Measurements from ENCODE around the gene HEG1. TPM values are rescaled to one million over a fixed set of nuclear protein-coding genes. Genes with fewer than 3 reads are reported as not detected.
A peak's percentile ranks its signal among the peaks of the same experiment; 100 is the strongest.
"Not testable (repeated sequence)": the region's sequence is repeated elsewhere in the genome, so short reads cannot be mapped to it uniquely, and the experiment has no call there.

Gene HEG1, protein sequence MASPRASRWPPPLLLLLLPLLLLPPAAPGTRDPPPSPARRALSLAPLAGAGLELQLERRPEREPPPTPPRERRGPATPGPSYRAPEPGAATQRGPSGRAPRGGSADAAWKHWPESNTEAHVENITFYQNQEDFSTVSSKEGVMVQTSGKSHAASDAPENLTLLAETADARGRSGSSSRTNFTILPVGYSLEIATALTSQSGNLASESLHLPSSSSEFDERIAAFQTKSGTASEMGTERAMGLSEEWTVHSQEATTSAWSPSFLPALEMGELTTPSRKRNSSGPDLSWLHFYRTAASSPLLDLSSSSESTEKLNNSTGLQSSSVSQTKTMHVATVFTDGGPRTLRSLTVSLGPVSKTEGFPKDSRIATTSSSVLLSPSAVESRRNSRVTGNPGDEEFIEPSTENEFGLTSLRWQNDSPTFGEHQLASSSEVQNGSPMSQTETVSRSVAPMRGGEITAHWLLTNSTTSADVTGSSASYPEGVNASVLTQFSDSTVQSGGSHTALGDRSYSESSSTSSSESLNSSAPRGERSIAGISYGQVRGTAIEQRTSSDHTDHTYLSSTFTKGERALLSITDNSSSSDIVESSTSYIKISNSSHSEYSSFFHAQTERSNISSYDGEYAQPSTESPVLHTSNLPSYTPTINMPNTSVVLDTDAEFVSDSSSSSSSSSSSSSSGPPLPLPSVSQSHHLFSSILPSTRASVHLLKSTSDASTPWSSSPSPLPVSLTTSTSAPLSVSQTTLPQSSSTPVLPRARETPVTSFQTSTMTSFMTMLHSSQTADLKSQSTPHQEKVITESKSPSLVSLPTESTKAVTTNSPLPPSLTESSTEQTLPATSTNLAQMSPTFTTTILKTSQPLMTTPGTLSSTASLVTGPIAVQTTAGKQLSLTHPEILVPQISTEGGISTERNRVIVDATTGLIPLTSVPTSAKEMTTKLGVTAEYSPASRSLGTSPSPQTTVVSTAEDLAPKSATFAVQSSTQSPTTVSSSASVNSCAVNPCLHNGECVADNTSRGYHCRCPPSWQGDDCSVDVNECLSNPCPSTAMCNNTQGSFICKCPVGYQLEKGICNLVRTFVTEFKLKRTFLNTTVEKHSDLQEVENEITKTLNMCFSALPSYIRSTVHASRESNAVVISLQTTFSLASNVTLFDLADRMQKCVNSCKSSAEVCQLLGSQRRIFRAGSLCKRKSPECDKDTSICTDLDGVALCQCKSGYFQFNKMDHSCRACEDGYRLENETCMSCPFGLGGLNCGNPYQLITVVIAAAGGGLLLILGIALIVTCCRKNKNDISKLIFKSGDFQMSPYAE (N-terminal part only)
- total RNA-seq (2014; rRNA removed; shearing (Covaris generic); ENCODE audit: low replicate concordance) = 75.1 and 105 TPM in 2 replicates

DNA sequence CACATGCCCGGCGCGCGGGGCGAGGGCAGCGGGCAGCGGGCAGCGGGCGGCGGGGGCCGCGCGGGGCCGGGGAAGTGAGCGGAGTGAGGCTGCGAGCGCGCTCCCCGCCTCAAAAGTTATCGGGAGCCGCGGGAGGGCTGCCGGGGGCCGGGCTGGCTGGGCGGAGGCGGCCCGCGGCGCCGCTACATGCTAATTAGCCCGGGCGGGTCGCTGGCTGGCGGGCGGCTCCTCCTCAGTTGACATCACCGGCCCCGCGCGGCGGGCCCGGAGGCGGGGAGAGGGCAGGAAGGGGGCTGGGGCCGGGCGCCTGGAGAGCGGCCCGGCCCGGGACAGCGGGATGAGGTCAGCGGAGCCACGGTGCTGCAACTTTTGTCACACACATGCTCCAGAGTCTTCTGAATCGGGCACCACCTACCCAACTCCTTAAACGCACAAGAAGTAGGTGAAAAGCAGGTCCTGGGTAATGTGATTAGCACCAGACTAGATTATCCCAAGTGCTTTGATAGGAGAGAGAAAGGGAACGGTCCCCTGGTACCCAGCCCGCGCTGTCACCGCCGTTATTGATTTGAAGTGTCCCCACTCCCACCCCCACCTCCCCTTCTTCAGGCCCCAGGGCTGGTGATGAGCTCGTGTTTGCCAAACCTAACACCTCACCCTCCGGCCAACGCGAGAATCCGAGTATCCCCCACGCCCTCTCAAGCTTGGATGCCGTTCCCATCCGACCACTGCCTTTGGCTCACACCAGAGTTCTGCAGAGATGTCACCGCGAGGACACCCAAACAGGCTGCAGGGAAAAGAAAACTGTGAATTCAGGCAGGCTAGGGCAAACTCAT, at the start of gene HEG1:
Gene HEG1, minus strand, starts transcription at position 85 of the 833 bp plus-strand sequence. CDS start 107 bp downstream, outside the sequence.
- Histone ChIP-seq H3K9me3 (no peaks in the 10 kb centered on the region), H3K27me3 (no peaks in the 10 kb centered on the region), H3K4me3 (peak within 1 kb of the TSS; percentile 82), H3K36me3 (peaks cover 27% of the 10 kb centered on the region)
- peak; percentile 95 for DNase-seq

DNA sequence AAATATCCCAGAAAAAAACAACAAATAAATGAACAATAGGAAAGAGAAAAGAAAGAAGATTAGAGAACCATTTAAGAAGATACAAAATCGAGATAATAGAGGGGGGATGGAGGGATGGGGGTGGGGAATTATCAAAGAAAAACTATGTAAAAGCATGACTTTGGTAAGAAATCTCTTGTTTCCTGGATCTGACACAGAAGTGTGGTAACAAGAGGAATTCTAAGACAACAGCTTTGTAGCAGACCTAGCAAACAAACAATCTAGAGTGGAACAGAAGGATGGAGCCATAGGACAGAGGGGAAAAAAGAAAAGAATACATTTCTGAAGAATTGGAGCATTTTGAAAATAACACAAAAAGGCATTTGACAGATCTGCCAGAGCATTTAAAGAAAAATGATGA, 49.3 kb upstream of the HEG1 start:
- H3K4me3 ChIP-seq = no peak overlapping the region
- H3K36me3 ChIP-seq = peaks cover 27% of the 10 kb centered on the region

DNA sequence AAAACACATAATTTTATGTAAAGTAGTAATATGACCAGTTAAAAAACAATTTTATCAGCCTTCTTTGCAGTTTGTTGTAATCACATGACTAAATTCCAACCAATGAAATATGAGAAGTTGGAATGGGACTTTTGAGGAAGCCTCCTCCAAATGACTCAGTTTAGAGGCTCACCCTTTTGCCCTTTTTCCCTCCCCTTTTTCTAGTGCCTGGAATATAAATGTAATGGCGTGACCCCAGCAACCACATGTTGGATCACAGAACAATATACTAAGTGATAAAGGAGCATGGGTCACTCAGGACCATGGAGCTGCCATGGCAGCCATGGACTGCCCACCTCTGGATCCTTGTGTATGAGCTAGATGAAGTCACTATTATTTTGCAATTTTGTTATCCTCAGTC, 48.8 kb upstream of the HEG1 start:
- peaks cover 31% of the 10 kb centered on the region for H3K36me3 ChIP-seq
- peaks cover 13% of the 10 kb centered on the region for H3K9me3 ChIP-seq
- no peaks in the 10 kb centered on the region for H3K27me3 ChIP-seq
- H3K4me3 ChIP-seq = no peak overlapping the region
- no peak for DNase-seq

More for the DNA sequence above, 49.3 kb upstream of the HEG1 start:
- Histone ChIP-seq H3K27me3 (no peaks in the 10 kb centered on the region), H3K9me3 (peaks cover 13% of the 10 kb centered on the region)
- DNase-seq = no peak

DNA sequence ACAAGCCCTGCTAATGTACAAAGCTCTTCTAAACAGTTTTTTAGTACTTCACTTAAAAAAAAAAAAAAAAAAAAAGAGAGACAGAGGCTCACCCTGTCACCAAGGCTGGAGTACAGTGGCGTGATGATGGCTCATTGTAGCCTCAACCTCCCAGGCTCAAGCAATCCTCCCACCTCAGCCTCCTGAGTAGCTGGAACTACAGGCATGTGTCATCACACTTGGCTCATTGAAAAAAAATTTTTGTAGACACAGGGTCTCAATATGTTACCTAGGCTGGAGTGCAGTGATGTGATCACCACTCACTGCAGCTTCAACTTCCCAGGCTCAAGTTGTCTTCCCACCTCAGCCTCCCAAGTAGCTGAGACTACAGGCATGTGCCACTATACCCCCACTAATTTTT, 47.6 kb upstream of the HEG1 start:
- H3K4me3 ChIP-seq = no peak overlapping the region
- peaks cover 15% of the 10 kb centered on the region for H3K9me3 ChIP-seq
- DNase-seq = no peak
- no peaks in the 10 kb centered on the region for H3K27me3 ChIP-seq
- peaks cover 42% of the 10 kb centered on the region for H3K36me3 ChIP-seq

DNA sequence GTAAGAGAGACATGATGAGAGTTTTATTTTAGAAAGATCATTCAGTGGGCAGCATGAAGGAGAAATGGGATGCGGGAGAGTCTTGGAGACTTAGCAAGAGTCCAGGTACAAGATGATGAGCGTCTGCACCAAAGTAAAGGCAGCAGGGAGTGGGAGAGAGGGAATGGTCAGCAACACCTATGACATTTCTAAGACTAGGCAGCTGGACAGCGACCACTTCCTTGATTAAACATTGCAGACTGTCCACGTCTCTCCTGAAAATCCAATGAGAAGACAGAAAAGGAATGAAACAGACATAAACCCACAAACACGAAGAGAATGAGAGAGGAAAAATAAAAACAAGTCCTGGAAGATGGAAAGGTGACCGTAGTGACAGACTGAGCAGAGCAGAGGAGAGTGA, 46.7 kb upstream of the HEG1 start:
- DNase-seq = no peak
- peaks cover 15% of the 10 kb centered on the region for H3K9me3 ChIP-seq
- H3K4me3 ChIP-seq = no peak overlapping the region
- no peaks in the 10 kb centered on the region for H3K27me3 ChIP-seq
- H3K36me3 ChIP-seq = peaks cover 44% of the 10 kb centered on the region

DNA sequence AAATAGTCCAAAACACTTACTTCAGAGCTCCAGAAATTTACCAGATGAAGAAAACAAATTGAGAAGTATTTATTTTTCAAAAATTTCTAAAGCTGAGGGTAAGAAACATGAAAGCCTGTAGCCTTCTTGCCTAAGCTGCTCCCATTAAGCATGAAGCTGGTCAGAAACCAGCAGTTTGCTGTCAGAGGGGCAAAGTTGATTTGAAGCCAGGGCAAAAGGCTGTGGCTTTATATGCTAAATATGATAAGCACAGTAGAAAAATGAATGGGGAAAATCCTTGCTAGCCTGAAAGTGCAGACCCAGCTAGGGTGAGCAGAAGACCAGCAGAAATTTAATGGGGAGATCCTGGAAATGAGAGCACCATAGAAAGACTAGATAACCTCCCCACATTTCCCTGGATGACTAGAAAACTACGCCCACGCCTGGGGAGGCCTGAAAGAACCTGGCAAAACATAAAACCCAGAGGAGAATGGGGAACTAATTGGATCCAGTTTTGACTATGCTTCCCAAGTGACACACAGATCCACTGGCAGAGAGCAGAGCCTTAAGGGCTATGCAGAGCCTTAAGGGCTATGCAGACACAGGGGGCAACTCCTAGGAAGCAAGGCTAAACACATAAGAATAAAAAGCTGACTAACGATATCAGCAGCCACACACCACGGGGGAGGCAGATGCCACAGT, 43.0 kb upstream of the HEG1 start:
- peaks cover 41% of the 10 kb centered on the region for H3K36me3 ChIP-seq
- peaks cover 5% of the 10 kb centered on the region for H3K9me3 ChIP-seq
- DNase-seq = no peak
- H3K4me3 ChIP-seq = no peak overlapping the region
- no peaks in the 10 kb centered on the region for H3K27me3 ChIP-seq

DNA sequence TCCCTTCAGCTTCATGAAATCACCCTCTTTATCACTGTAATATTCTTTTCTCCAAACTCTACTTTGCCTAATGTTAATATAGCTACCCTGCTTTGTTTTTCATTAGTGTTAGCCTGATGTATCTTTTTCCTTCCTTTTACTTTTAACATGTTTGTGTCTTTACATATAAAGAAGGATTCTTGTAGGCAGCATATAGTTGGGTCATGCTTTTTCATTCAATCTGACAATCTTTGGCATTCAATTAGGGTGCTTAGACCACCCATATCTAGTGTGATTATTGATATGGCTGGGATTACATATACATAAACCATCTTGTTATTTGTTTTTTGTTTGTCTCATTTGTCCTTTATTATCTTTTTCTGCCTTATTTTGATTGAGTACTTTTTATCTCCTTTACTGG, 34.9 kb upstream of the HEG1 start:
- Histone ChIP-seq H3K9me3 (peaks cover 15% of the 10 kb centered on the region), H3K4me3 (no peak overlapping the region), H3K36me3 (peaks cover 40% of the 10 kb centered on the region), H3K27me3 (no peaks in the 10 kb centered on the region)
- DNase-seq = no peak

DNA sequence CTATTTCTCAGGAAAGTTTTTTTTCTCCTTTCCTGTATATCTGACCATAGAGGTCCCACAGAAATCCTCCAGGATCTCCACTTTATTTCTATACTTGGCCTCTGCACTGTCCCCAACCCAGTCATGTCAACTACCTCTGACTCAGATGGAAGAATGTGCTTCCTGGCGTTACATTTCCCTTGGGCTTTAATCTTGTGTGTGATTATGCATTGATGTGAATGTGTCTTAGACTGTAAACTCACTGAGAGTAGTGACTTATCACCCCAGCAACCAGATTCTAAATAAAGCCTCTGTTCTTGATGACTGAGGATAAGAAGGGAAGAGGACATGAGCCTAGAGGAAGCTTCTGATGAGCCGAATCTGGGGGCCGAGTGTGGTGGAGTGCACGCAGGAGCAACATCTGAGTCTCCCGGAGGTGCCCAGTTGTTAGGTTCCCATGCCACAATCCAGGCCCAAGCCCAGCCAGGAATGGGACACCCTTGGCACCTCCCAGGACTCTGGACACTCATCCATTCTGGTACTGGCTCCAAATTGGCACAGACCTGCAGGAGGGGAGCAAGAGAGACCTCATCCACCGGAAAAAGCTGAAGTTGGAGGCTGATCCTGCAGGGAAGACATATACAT, 32.1 kb upstream of the HEG1 start:
- Histone ChIP-seq H3K36me3 (peaks cover 29% of the 10 kb centered on the region), H3K4me3 (no peak overlapping the region), H3K27me3 (no peaks in the 10 kb centered on the region), H3K9me3 (peaks cover 12% of the 10 kb centered on the region)
- no peak for DNase-seq

DNA sequence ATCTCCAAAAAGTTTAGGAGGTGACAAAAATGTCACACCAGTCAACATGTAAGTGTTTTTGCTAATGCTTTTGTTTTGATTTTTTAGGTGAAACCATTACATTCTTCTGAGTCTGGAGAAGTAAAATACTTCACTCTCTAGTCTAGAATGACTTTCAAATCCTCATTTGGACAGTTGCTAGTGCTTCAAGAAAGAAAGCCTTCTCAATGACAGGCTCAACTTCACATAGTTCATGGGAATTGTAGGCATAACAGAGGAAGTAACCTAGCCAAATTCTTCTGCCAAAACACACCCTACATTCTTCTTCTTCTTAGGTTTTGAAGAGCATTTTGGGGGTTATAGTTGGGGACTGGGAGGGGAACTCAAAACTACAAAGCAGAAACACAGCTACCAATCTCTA, 29.4 kb upstream of the HEG1 start:
- no peaks in the 10 kb centered on the region for H3K27me3 ChIP-seq
- no peak overlapping the region for H3K4me3 ChIP-seq
- H3K9me3 ChIP-seq = peaks cover under 1% of the 10 kb centered on the region; the same call in 1 of the 2 replicates
- no peak for DNase-seq
- H3K36me3 ChIP-seq = peaks cover 21% of the 10 kb centered on the region

DNA sequence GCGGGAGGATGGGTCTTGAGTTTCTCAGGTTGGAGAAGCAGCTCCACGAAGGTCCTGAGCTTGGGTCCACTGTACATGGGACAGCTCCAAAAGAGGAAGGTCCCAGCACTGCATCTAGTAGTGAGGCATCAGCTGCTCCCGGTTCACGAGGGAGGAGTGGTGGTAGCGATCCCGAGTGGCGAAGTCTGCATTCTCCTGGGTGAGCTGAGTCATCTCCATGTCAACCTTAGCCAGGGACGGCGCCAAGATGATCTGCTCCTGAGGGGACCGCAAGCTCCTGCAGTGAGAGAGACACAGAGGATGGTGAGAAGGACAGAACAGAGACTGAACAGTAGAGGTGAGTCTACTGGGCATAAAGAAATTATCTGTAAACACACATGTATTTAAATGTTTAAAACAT, 28.0 kb upstream of the HEG1 start:
- peaks cover 26% of the 10 kb centered on the region for H3K36me3 ChIP-seq
- H3K9me3 ChIP-seq = no peaks in the 10 kb centered on the region
- DNase-seq = peak; percentile 26
- H3K27me3 ChIP-seq = no peaks in the 10 kb centered on the region
- no peak overlapping the region for H3K4me3 ChIP-seq

DNA sequence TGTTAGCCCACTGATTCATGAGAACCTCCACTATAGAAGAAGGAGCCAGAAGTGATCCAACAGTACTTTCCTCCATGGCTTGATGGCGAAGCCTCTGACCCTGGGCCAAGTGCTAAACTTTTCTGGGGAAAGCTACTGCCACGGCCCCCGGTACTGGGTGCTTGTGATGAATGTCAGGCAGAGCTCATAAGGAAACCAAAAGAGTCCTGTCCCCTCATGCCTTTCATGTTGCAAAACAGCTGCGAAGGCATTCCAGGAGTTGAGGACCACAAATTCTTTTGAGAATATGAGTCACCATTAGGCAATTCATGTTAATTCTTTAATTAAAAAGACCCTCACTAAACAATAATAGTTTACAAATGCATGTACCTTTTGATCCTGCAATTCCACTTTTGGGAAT, 26.5 kb upstream of the HEG1 start:
- not testable (repeated sequence) for H3K27me3 ChIP-seq, H3K9me3 ChIP-seq, DNase-seq, H3K4me3 ChIP-seq
- H3K36me3 ChIP-seq = peaks cover 26% of the 10 kb centered on the region

DNA sequence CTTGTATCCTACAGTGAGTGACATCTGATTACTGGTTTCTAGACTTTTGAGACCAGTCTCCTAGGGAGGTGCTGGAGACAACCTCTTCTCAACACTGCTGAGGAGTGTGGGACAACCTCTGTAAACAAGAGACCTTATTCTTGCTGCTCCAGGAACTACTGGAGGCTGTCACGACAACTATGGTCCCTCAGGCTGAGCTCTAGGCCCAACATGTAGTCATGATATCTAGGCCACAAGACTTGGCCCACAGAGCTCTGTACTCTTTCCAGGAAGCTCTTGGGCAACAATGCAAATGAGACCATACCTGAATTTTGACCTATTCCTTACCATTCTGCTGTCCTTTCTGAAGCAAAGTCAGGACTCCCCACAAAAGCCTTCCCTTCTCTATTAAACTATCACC, 24.3 kb upstream of the HEG1 start:
- H3K9me3 ChIP-seq = no peaks in the 10 kb centered on the region; the same call in 1 of the 2 replicates
- peaks cover 25% of the 10 kb centered on the region for H3K36me3 ChIP-seq
- H3K4me3 ChIP-seq = no peak overlapping the region
- H3K27me3 ChIP-seq = no peaks in the 10 kb centered on the region
- DNase-seq = no peak

DNA sequence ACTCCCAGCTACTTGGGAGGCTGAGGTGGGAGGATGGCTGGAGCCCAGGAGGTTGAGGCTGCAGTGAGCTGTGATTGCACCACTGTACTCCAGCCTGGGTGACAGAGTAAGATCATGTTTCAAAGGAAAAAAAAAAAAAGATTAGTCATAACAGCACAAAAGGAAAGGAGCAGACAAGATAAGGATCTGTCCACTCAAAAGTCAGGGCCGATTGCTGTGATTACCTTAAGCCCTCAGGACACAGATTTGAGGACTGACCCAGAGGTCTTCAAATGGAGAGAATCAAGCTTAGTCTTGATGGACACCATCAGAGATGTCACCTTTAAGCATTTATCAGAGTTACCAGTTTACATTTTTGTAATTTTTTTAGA, 23.9 kb upstream of the HEG1 start:
- no peak for DNase-seq
- H3K36me3 ChIP-seq = peaks cover 25% of the 10 kb centered on the region
- H3K27me3 ChIP-seq = no peaks in the 10 kb centered on the region
- H3K4me3 ChIP-seq = no peak overlapping the region
- no peaks in the 10 kb centered on the region; the same call in 1 of the 2 replicates for H3K9me3 ChIP-seq

DNA sequence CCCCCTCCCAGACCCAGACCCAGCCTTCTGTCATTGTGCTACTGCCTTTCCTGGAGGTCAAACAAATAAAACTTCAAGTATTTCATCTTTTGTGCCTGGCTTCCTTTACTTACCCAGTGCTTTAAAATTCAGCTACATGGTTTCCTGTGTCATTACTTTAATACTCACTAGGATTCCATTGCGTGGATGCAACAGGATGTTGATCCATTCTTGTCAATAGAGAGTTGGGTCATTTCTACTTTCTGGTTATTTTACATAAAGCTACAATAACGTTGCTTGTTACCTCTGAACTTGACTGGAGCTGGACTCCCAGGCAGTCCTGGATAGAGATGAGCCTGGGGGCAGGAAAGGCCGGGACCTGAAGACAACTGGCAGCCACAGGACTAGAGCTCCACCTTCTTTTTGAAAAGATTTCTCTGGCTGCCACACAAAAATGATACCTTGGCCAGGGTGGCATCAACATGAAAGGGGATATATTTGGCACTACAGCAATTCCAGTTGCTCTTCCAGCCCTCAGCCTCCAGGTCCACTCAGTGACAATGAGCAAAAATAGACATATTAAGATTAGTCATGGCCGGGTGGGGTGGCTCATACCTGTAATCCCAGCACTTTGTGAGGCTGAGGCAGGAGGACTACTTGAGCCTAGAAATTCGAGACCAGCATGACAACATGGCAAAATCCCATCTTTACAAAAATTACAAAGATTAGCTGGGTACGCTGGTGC, 23.3 kb upstream of the HEG1 start:
- no peaks in the 10 kb centered on the region for H3K27me3 ChIP-seq
- no peak for DNase-seq
- H3K4me3 ChIP-seq = no peak overlapping the region
- H3K36me3 ChIP-seq = peaks cover 25% of the 10 kb centered on the region
- no peaks in the 10 kb centered on the region; the same call in 1 of the 2 replicates for H3K9me3 ChIP-seq
